Activated CD8-positive, alpha-beta memory T cell treated with anti-CD3 and anti-CD28 coated beads, Interleukin-2, amount 50 U/mL, for 24 hours (primary cell): ENCODE results near the gene SKIC8.
"Not testable (repeated sequence)": the region's sequence is repeated elsewhere in the genome, so short reads cannot be mapped to it uniquely, and the experiment has no call there.

Experiments
- DNase-seq: peaks from one replicate; pipeline ENCODE4 v3.0.0-alpha.2; 2020; ENCODE audit errors: extremely low read depth

The SKIC8 gene

GRCh38 chr15:78256044-78256437, 43.4 kb downstream of the SKIC8 start:
- no peak for DNase-seq

- DNase-seq, result no peak
Observed at GRCh38 chr15:78255421-78256043, 43.9 kb downstream of the SKIC8 start.

GRCh38 chr15:78251136-78251535, 48.3 kb downstream of the SKIC8 start:
- DNase-seq, result no peak

GRCh38 chr15:78249131-78249530, 50.3 kb downstream of the SKIC8 start:
- DNase-seq, result no peak

GRCh38 chr15:78247911-78248310, 51.5 kb downstream of the SKIC8 start:
- DNase-seq, result no peak

- DNase-seq, result not testable (repeated sequence)
Observed at GRCh38 chr15:78245976-78246620, 53.3 kb downstream of the SKIC8 start.

- DNase-seq, result not testable (repeated sequence)
Observed at GRCh38 chr15:78245392-78245791, 54.0 kb downstream of the SKIC8 start.

GRCh38 chr15:78244893-78245292, 54.5 kb downstream of the SKIC8 start:
- no peak for DNase-seq

- DNase-seq, result no peak
Observed at GRCh38 chr15:78244101-78244500, 55.3 kb downstream of the SKIC8 start.

- DNase-seq, result no peak
Observed at GRCh38 chr15:78243491-78243941, 55.9 kb downstream of the SKIC8 start.

- no peak for DNase-seq
Observed at GRCh38 chr15:78243058-78243457, 56.4 kb downstream of the SKIC8 start.

GRCh38 chr15:78242128-78242527, 57.3 kb downstream of the SKIC8 start:
- no peak for DNase-seq

- peak; percentile 62 for DNase-seq
Observed at GRCh38 chr15:78241017-78241416, 58.4 kb downstream of the SKIC8 start.

- DNase-seq, result no peak
Observed at GRCh38 chr15:78239811-78240210, 59.6 kb downstream of the SKIC8 start.

GRCh38 chr15:78237146-78237545, 62.3 kb downstream of the SKIC8 start:
- DNase-seq, result no peak

GRCh38 chr15:78236491-78236890, 62.9 kb downstream of the SKIC8 start:
- DNase-seq, result no peak

GRCh38 chr15:78234515-78235040, 64.8 kb downstream of the SKIC8 start, which contains the start of gene ACSBG1:
Gene ACSBG1 (minus strand): TSS chr15:78234565. CDS start chr15:78234501, 64 bp downstream.
- DNase-seq, result no peak

- no peak for DNase-seq
Observed at GRCh38 chr15:78233496-78233895, 65.9 kb downstream of the SKIC8 start.
